Endothelial cell of umbilical vein (primary cell): ENCODE measurements around the gene BMPR1A. TPM values are rescaled to one million over a fixed set of nuclear protein-coding genes. Genes with fewer than 3 reads are reported as not detected.

Experiments used
- BruUV-seq: library from RNA; stranded (reverse); fragments of 400-500 nt; replicated peaks from 2 replicates; lab custom pipeline; 2021; lab: Mats Ljungman, UMichigan
- CTCF ChIA-PET: fragments of 300-600, 350-600 bp; sonication (Branson Sonifier 250); formaldehyde crosslinking; loops from one replicate; lab custom pipeline; 2021; ENCODE audit warnings: antibody characterized with exemption, inconsistent platforms; lab: Charles Lee
- POLR2A ChIA-PET: fragments of 300-600, 350-600 bp; sonication (Branson Sonifier 250); formaldehyde crosslinking; loops from one replicate; lab custom pipeline; 2021; ENCODE audit warnings: antibody characterized with exemption, inconsistent platforms; lab: Charles Lee
- DNase-seq: peaks from one replicate; pipeline ENCODE4 v3.0.0-alpha.2; 2011; ENCODE audit warnings: low read depth, low spot score
- FAIRE-seq: peaks from 2 replicates; lab custom pipeline; 2011; peaks lifted over from hg19 to GRCh38; lab: Jason Lieb, UNC
- H2AFZ ChIP-seq: 2 replicates; pipeline ENCODE4 v1.6.0; 2012; ENCODE audit warnings: low read depth, low read length, control low read depth, inconsistent platforms
- H3K27ac ChIP-seq: 2 replicates; pipeline ENCODE4 v1.5.1; 2011; ENCODE audit warnings: low read depth, mild to moderate bottlenecking, control low read depth, low read length, moderate library complexity; ENCODE audit not compliant: insufficient read depth
- H3K27me3 ChIP-seq, 2 experiments: 2 replicates each; pipeline versions ENCODE4 v1.6.0 to v1.6.1; 2011; ENCODE audit warnings: low read length in 2 of 2, mixed read lengths in 1 of 2; ENCODE audit not compliant: control insufficient read depth in 2 of 2, insufficient read depth in 2 of 2
- H3K36me3 ChIP-seq, 2 experiments: 2 replicates in 1 of 2; 3 replicates in 1 of 2; pipeline ENCODE4 v1.5.1; 2011; ENCODE audit warnings: low read length in 2 of 2, mild to moderate bottlenecking in 1 of 2, moderate library complexity in 1 of 2; ENCODE audit not compliant: control insufficient read depth in 2 of 2, insufficient read depth in 2 of 2; ENCODE audit errors: extremely low read depth in 1 of 2
- H3K4me1 ChIP-seq: 3 replicates; pipeline ENCODE4 v1.5.1; 2011; ENCODE audit warnings: mild to moderate bottlenecking, low read length; ENCODE audit not compliant: control insufficient read depth, insufficient read depth; ENCODE audit errors: extremely low read depth
- H3K4me2 ChIP-seq: 2 replicates; pipeline ENCODE4 v1.6.1; 2011; ENCODE audit warnings: low read length, control low read depth, mixed read lengths; ENCODE audit not compliant: insufficient read depth
- H3K4me3 ChIP-seq, 3 experiments: fragments of 200-600 bp in 1 of 3; sonication (generic), shearing (Covaris generic) in 1 of 3; replicated peaks in 1 of 3; 2 replicates each; pipeline ENCODE4 v1.5.1; 2011 to 2016; ENCODE audit warnings: control low read depth in 3 of 3, low read length in 3 of 3, mild to moderate bottlenecking in 2 of 3, inconsistent platforms in 1 of 3, low read depth in 1 of 3, moderate library complexity in 1 of 3; ENCODE audit not compliant: insufficient read depth in 1 of 3
- H3K79me2 ChIP-seq: 2 replicates; pipeline ENCODE4 v1.6.0; 2012; ENCODE audit warnings: low read length, inconsistent platforms; ENCODE audit not compliant: control insufficient read depth, insufficient read depth
- H3K9ac ChIP-seq: replicated peaks from 2 replicates; pipeline ENCODE3; 2011; ENCODE audit warnings: low read length, control low read depth; ENCODE audit not compliant: insufficient read depth; ENCODE audit errors: extremely low read depth
- H3K9me1 ChIP-seq: replicated peaks from 3 replicates; pipeline ENCODE4 v1.6.0; 2011; ENCODE audit warnings: mild to moderate bottlenecking, low read length; ENCODE audit not compliant: control insufficient read depth, insufficient read depth; ENCODE audit errors: extremely low read depth
- H3K9me3 ChIP-seq: replicated peaks from 2 replicates; pipeline ENCODE4 v1.5.1; 2012; ENCODE audit warnings: low read length, inconsistent platforms; ENCODE audit not compliant: control insufficient read depth, insufficient read depth
- H4K20me1 ChIP-seq: replicated peaks from 2 replicates; pipeline ENCODE3; 2011; ENCODE audit warnings: mild to moderate bottlenecking, low read length; ENCODE audit not compliant: control insufficient read depth, insufficient read depth; ENCODE audit errors: extremely low read depth
- EZH2 ChIP-seq: IDR thresholded peaks from 2 replicates; pipeline ENCODE4 v1.6.1; 2012; ENCODE audit warnings: borderline replicate concordance, low read depth, mild to moderate bottlenecking, moderate library complexity, low read length, inconsistent platforms; ENCODE audit not compliant: severe bottlenecking
- FOS ChIP-seq: IDR thresholded peaks from 2 replicates; pipeline ENCODE4 v1.6.1; 2011; ENCODE audit warnings: mild to moderate bottlenecking, low read length, moderate library complexity, borderline replicate concordance; ENCODE audit not compliant: insufficient read depth
- GATA2 ChIP-seq: IDR thresholded peaks from 2 replicates; pipeline ENCODE4 v1.7.0; 2011; ENCODE audit warnings: low read depth, mild to moderate bottlenecking, moderate library complexity, mixed read lengths, low read length; ENCODE audit not compliant: insufficient read length, insufficient read depth
- JUN ChIP-seq: IDR thresholded peaks from 2 replicates; pipeline ENCODE4 v1.6.1; 2011; ENCODE audit warnings: borderline replicate concordance, low read depth; ENCODE audit not compliant: insufficient read length, insufficient read depth
- MYC ChIP-seq: IDR thresholded peaks from one replicate; pipeline ENCODE4 v1.6.1; 2011; ENCODE audit warnings: mild to moderate bottlenecking, low read depth, low read length
- POLR2A ChIP-seq: IDR thresholded peaks from 2 replicates; pipeline ENCODE4 v1.6.1; 2012; ENCODE audit warnings: low read depth, mild to moderate bottlenecking, control low read depth, low read length
- POLR2AphosphoS5 ChIP-seq: IDR thresholded peaks from 2 replicates; pipeline ENCODE4 v1.6.1; 2012; ENCODE audit warnings: low read depth, mild to moderate bottlenecking, control low read depth, low read length, moderate library complexity; ENCODE audit not compliant: insufficient read depth
- dilution Hi-C: fragments of 300-500 bp; cut with MboI; formaldehyde crosslinking; loops from one replicate; pipeline ENCODE4 v1.15.0; 2019; ENCODE audit warnings: low sequenced_read_pairs; ENCODE audit not compliant: extremely low pct_ligation_motif_present
- intact Hi-C: fragments of 100-400 bp; cut with micrococcal nuclease; formaldehyde crosslinking; loops from one replicate; pipeline ENCODE4 v1.10.0; 2022
- polyA plus RNA-seq, 4 experiments: library from polyadenylated mRNA; depleted of rRNA in 3 of 4; stranded (reverse) in 3 of 4; unstranded in 1 of 4; fragments of >200 nt; gene quantifications; 2 replicates each; pipeline versions ENCODE4 v1.2.1 to v1.2.3, GENCODE V29; 2011 to 2012; ENCODE audit warnings: missing spikeins in 1 of 4
- total RNA-seq: library from RNA; stranded (reverse); gene quantifications from 2 replicates; pipeline ENCODE4 v1.2.3, GENCODE V29; 2021
- TF ChIP-seq, protein P1 (sequence below): IDR thresholded peaks from 2 replicates; pipeline ENCODE4 v1.6.1; 2011; ENCODE audit not compliant: insufficient read depth, insufficient read length
- TF ChIP-seq, protein P2 (sequence below), 2 donors: IDR thresholded peaks; 1 replicate in 1 of 2; 2 replicates in 1 of 2; pipeline ENCODE4 v1.5.1; 2011; ENCODE audit warnings: low read length in 2 of 2, mild to moderate bottlenecking in 2 of 2, moderate library complexity in 2 of 2, control low read depth in 1 of 2, inconsistent platforms in 1 of 2, low read depth in 1 of 2; ENCODE audit not compliant: insufficient read depth in 1 of 2; ENCODE audit errors: extremely low read depth in 1 of 2

BMPR1A gene
- total and polyA plus RNA-seq, 2 donors (not counting 3 experiments of a cell fraction or from before 2014, with no cell fraction given): not detected

DNA sequence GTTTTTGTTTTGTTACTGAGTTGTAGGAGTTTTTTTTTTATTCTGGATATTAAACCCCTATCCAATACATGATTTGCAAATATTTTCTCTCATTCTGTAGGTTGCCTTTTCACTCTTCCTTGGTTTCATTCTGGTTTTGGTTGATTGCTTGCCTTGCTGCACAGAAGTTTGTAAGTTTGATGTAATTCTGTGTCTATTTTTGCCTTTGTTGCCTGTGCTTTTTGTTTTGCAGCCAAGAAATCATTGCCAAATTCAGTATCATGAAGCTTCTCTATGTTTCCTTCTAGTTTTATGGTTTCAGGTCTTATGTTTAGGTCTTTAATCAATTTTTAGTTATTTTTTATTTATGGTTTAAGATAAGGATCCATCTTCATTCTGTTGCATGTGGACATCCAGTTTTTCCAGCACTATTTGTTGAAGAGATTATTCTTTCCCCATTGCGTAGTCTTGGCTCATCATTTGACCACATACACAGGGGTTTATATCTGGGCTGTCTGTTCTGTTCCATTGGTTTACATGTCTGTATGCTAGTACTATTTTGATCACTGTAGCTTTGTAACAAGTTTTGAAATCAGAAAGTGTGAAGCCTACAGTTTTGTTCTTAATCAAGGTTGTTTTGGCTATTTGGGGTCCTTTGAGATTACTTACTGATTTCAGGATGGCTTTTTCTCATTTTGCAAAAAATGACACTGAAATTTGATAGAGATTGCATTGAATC is 26.4 kb downstream of the BMPR1A start:
- Histone ChIP-seq H3K4me3 (no peak overlapping the region), H3K9me1 (no peaks in the 10 kb centered on the region), H3K27me3 (peaks cover 39 to 47% of the 10 kb centered on the region in 2 experiments), H3K79me2 (no peaks in the 10 kb centered on the region), H4K20me1 (no peaks in the 10 kb centered on the region), H3K9ac (no peak overlapping the region), H2AFZ (no peak overlapping the region), H3K36me3 (no peaks in the 10 kb centered on the region), H3K4me1 (no peaks in the 10 kb centered on the region), H3K27ac (no peak overlapping the region), H3K4me2 (no peak overlapping the region), H3K9me3 (no peaks in the 10 kb centered on the region)
- FAIRE-seq (no peak), DNase-seq (no peak)
- intact Hi-C loops (no loop called here), dilution Hi-C loops (no loop called here)
- POLR2A ChIA-PET: no interaction called here
- CTCF ChIA-PET: interaction anchor here (1.1 to 1.4 kb wide), 2 partner anchors 86 to 116 kb away, joined by 3 read pairs; no protein-coding TSS in a partner anchor
- TF ChIP-seq EZH2: no peak
- TF ChIP-seq POLR2AphosphoS5: no peak
- TF ChIP-seq, protein P1, sequence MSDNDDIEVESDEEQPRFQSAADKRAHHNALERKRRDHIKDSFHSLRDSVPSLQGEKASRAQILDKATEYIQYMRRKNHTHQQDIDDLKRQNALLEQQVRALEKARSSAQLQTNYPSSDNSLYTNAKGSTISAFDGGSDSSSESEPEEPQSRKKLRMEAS: no peak
- no peak for TF ChIP-seq GATA2
- TF ChIP-seq, protein P2, sequence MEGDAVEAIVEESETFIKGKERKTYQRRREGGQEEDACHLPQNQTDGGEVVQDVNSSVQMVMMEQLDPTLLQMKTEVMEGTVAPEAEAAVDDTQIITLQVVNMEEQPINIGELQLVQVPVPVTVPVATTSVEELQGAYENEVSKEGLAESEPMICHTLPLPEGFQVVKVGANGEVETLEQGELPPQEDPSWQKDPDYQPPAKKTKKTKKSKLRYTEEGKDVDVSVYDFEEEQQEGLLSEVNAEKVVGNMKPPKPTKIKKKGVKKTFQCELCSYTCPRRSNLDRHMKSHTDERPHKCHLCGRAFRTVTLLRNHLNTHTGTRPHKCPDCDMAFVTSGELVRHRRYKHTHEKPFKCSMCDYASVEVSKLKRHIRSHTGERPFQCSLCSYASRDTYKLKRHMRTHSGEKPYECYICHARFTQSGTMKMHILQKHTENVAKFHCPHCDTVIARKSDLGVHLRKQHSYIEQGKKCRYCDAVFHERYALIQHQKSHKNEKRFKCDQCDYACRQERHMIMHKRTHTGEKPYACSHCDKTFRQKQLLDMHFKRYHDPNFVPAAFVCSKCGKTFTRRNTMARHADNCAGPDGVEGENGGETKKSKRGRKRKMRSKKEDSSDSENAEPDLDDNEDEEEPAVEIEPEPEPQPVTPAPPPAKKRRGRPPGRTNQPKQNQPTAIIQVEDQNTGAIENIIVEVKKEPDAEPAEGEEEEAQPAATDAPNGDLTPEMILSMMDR (IDR thresholded peaks at IDR 0.05; ENCODE audit: extremely low read depth in 1 of 2, insufficient read depth in 1 of 2, low read depth in 1 of 2, low read length in 2 of 2): no peak
- TF ChIP-seq POLR2A: no peak
- no peak for TF ChIP-seq JUN
- no peak for TF ChIP-seq MYC
- TF ChIP-seq FOS: no peak
- BruUV-seq: no TSS peak
